Activated naive CD8-positive, alpha-beta T cell treated with anti-CD3 and anti-CD28 coated beads for 36 hours (primary cell): ENCODE measurements around the gene NRM. TPM values are rescaled to one million over a fixed set of nuclear protein-coding genes. Genes with fewer than 3 reads are reported as not detected.

Experiments used
- DNase-seq: peaks from one replicate; pipeline ENCODE4 v3.0.0; 2021
- H3K27ac Mint-ChIP-seq: one replicate; pipeline ENCODE4 v1.8.0; 2022; ENCODE audit warnings: mild to moderate bottlenecking, moderate library complexity, mixed read lengths
- H3K27me3 Mint-ChIP-seq: one replicate; pipeline ENCODE4 v1.8.0; 2022; ENCODE audit warnings: mild to moderate bottlenecking, mixed read lengths
- H3K36me3 Mint-ChIP-seq: one replicate; pipeline ENCODE4 v1.8.0; 2021; ENCODE audit warnings: mild to moderate bottlenecking, mixed read lengths
- H3K4me1 Mint-ChIP-seq: one replicate; pipeline ENCODE4 v1.8.0; 2021; ENCODE audit warnings: mixed read lengths
- H3K4me3 Mint-ChIP-seq: one replicate; pipeline ENCODE4 v1.8.0; 2022; ENCODE audit warnings: mild to moderate bottlenecking, moderate library complexity, mixed read lengths
- H3K9me3 Mint-ChIP-seq: one replicate; pipeline ENCODE4 v1.8.0; 2022; ENCODE audit warnings: mixed read lengths
- total RNA-seq, 2 experiments: library from RNA; stranded (reverse); gene quantifications; one replicate each; pipeline ENCODE4 v1.2.3, GENCODE V29; 2021

Gene NRM
- total RNA-seq, 2 experiments from 2014 or later: 19.7 to 20.2 TPM

GRCh38 chr6:30644769-30645168 lies 46.0 kb downstream of the NRM start:
- Mint-ChIP-seq H3K36me3 (peaks cover 14% of the 10 kb centered on the region), H3K27ac (no peak overlapping the region), H3K27me3 (no peaks in the 10 kb centered on the region), H3K4me3 (no peak overlapping the region), H3K4me1 (peaks cover 40% of the 10 kb centered on the region), H3K9me3 (no peaks in the 10 kb centered on the region)
- no peak for DNase-seq

DNA sequence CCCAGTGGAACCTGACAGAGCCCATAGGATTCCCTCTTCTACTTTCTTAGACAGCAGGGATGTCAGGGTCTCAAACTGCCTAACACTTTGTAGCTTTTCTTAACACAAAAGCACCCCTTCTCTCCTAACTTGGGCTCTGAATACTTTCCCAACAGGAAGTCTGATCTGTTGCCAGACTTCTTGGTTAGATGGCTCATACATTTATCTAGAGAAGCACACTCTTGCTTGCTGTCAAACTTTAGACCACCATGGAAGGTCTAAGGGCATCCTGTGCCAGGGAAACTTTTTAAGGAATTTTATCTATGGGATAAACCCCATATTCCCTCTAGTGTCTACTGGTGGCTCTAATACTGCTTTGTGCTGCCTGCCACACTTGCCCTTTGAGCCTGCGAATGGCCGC lies 47.1 kb downstream of the NRM start:
- H3K4me3 Mint-ChIP-seq: no peak overlapping the region
- no peak overlapping the region for H3K27ac Mint-ChIP-seq
- H3K9me3 Mint-ChIP-seq: no peaks in the 10 kb centered on the region
- H3K36me3 Mint-ChIP-seq: peaks cover 10% of the 10 kb centered on the region
- no peaks in the 10 kb centered on the region for H3K27me3 Mint-ChIP-seq
- peaks cover 34% of the 10 kb centered on the region for H3K4me1 Mint-ChIP-seq
- no peak for DNase-seq

DNA sequence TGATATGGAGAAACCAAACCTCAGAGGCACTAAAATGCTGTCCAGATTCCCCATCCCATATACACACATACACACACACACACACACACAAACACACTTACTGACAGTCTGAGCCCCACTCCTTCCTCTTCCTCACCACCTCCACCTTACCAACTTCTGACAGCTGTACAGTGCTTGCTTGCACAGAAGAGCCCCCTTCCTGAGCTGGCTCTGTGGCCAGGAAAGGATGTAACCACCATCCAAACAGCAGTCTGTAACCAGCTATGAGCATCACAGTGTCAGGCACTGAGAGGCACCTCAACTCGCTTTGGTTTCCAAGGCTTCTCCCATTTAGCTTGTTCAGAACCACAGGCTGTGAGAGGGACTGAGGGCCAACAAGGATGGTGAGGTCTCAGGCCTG lies 49.7 kb downstream of the NRM start:
- no peak for DNase-seq
- Mint-ChIP-seq H3K4me3 (no peak overlapping the region), H3K9me3 (no peaks in the 10 kb centered on the region), H3K27me3 (no peaks in the 10 kb centered on the region), H3K36me3 (peaks cover 7% of the 10 kb centered on the region), H3K27ac (peak overlapping the region; percentile 9), H3K4me1 (peaks cover 21% of the 10 kb centered on the region)

DNA sequence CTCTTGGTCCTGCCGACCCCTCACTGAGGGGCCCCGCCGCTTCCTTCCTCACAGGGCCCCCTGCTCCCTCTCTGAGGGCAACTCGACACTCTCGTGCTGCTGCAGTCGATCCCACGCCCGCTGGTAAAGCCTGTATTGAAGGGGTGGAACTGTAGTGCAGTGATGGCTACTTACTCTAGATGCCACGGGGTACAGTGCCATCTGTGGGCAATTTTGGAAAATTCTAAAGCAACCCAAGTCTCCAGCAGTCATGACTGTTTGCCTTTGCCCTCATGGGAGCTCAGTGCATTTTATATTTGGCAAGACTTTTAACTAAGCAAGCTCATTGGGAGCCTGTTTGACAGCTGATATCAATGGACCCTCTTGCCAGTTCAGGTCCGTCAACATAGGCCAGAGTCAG lies 50.3 kb downstream of the NRM start:
- Mint-ChIP-seq H3K36me3 (peaks cover 8% of the 10 kb centered on the region), H3K9me3 (no peaks in the 10 kb centered on the region), H3K4me3 (no peak overlapping the region), H3K27me3 (no peaks in the 10 kb centered on the region), H3K27ac (peak overlapping the region; percentile 21), H3K4me1 (peaks cover 21% of the 10 kb centered on the region)
- DNase-seq: no peak

Other genes with a start within 250 kb of the NRM start
- gene HLA-E, start 201.5 kb downstream of the NRM start, total RNA-seq: 100 to 1,000 TPM; 481 to 482 TPM
- gene GNL1, start 134.5 kb downstream of the NRM start, total RNA-seq: 100 to 1,000 TPM; 123 to 126 TPM
- gene PRR3, start 133.7 kb downstream of the NRM start, total RNA-seq: 10 to 100 TPM; 32.7 to 34.4 TPM
- gene ABCF1, start 119.5 kb downstream of the NRM start, total RNA-seq: 100 to 1,000 TPM; 122 TPM
- 10 to 100 TPM; 80.5 to 84.6 TPM for gene PPP1R10, start 73.7 kb downstream of the NRM start, total RNA-seq
- 100 to 1,000 TPM; 113 to 116 TPM for gene MRPS18B, start 73.1 kb downstream of the NRM start, total RNA-seq
- 1 to 10 TPM; 8.5 to 8.6 TPM for gene ATAT1, start 64.1 kb downstream of the NRM start, total RNA-seq
- 10 to 100 TPM; 35.8 to 37.1 TPM for gene C6orf136, start 43.9 kb downstream of the NRM start, total RNA-seq
- 10 to 100 TPM; 40.4 to 42.1 TPM for gene DHX16, start 18.0 kb downstream of the NRM start, total RNA-seq
- gene PPP1R18, start 4.3 kb downstream of the NRM start, total RNA-seq: 100 to 1,000 TPM; 102 to 106 TPM
- 10 to 100 TPM; 63.2 to 67.0 TPM for gene MDC1, start 26.3 kb upstream of the NRM start, total RNA-seq
- gene TUBB, start 29.4 kb upstream of the NRM start, total RNA-seq: 1,000 to 10,000 TPM; 1,515 to 1,538 TPM
- 100 to 1,000 TPM; 104 to 107 TPM for gene FLOT1, start 51.7 kb upstream of the NRM start, total RNA-seq
- 100 to 1,000 TPM; 295 to 310 TPM for gene IER3, start 53.6 kb upstream of the NRM start, total RNA-seq
- 10 to 100 TPM; 12.0 to 13.7 TPM for gene DDR1, start 193.5 kb upstream of the NRM start, total RNA-seq
- gene GTF2H4, start 217.2 kb upstream of the NRM start, total RNA-seq: 10 to 100 TPM; 44.5 to 46.4 TPM
- gene VARS2, start 223.3 kb upstream of the NRM start, total RNA-seq: 10 to 100 TPM; 79.5 to 80.9 TPM
- gene SFTA2, start 241.2 kb upstream of the NRM start, total RNA-seq: not detected
- gene MUCL3, start 250.0 kb upstream of the NRM start, total RNA-seq: not detected